ENCODE results near the gene CARNS1. TPM values are rescaled to one million over a fixed set of nuclear protein-coding genes. Genes with fewer than 3 reads are reported as not detected.
"Not testable (repeated sequence)": the region's sequence is repeated elsewhere in the genome, so short reads cannot be mapped to it uniquely, and the experiment has no call there.

The CARNS1 gene
- total RNA-seq, 1 experiment from 2014 or later = not detected

DNA sequence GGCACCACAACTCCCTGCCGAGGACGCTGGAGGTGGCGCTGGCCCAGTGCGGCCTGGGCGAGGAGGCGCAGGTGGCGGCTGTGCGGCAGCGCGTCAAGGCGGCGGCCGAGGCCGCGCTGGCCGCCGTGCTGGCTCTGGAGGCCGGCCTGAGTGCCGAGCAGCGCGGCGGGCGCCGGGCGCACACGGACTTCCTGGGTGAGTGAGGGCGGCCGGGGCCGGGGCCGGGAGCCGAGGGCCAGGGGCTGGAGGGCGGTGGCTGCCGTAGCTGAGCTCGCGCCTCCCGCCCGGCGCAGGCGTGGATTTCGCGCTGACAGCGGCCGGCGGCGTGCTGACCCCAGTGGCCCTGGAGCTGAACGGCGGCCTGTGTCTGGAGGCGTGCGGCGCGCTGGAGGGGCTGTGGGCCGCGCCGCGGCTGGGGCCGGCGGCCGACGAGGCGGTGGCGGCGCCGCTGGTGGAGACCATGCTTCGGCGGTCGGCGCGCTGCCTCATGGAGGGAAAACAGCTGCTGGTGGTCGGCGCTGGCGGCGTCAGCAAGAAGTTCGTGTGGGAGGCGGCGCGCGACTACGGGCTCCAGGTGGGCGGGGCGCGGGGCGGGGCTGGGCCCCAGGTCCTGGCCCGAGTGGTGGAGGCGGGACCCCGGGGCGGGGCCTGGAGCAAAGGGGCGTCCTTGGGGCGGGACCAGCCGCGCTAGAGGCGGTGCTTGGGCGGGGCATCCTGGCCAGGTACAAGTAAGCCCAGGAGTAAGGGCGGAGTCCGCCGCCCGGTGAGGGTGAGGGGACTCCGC lies 5.4 kb downstream of the CARNS1 start:
- in situ Hi-C loops (cut with HindIII; ENCODE audit: low sequenced_read_pairs) = no loop called here
- peak; percentile 96 for DNase-seq (ENCODE audit: low spot score)

- DNase-seq (ENCODE audit: low spot score) = no peak
- in situ Hi-C loops (cut with HindIII; ENCODE audit: low sequenced_read_pairs) = no loop called here
Measured at GRCh38 chr11:67421430-67422031, 6.1 kb downstream of the CARNS1 start.

- in situ Hi-C loops (cut with HindIII; ENCODE audit: low sequenced_read_pairs) = no loop called here
- DNase-seq (ENCODE audit: low spot score) = no peak
Measured at GRCh38 chr11:67422891-67423290, 7.4 kb downstream of the CARNS1 start.

- in situ Hi-C loops (cut with HindIII; ENCODE audit: low sequenced_read_pairs) = no loop called here
- no peak for DNase-seq (ENCODE audit: low spot score)
Measured at GRCh38 chr11:67423466-67423865, 8.0 kb downstream of the CARNS1 start.

GRCh38 chr11:67423891-67424613 lies 8.6 kb downstream of the CARNS1 start:
- in situ Hi-C loops (cut with HindIII; ENCODE audit: low sequenced_read_pairs) = no loop called here
- DNase-seq (ENCODE audit: low spot score) = no peak

DNA sequence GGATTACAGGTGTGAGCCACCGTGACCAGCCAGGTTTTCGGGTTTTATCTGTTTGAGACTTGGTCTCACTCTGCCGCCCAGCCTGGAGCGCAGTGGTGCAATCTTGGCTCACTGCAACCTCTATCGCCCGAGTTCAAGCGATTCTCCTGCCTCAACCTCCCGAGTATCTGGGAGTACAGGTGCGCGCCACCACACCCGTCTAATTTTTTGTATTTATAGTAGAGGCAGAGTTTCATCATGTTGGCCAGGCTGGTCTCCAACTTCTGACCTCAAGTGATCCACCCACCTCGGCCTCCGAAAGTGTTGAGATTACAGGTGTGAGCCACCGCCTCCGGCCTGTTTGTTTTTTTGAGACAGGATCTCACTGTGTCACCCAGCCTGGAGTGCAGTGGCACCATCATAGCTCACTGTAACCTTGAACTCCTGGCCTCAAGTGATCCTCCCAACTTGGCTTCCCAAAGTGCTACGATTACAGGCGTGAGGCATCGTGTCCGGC lies 11.9 kb downstream of the CARNS1 start:
- in situ Hi-C loops (cut with HindIII; ENCODE audit: low sequenced_read_pairs) = not testable (repeated sequence)

DNA sequence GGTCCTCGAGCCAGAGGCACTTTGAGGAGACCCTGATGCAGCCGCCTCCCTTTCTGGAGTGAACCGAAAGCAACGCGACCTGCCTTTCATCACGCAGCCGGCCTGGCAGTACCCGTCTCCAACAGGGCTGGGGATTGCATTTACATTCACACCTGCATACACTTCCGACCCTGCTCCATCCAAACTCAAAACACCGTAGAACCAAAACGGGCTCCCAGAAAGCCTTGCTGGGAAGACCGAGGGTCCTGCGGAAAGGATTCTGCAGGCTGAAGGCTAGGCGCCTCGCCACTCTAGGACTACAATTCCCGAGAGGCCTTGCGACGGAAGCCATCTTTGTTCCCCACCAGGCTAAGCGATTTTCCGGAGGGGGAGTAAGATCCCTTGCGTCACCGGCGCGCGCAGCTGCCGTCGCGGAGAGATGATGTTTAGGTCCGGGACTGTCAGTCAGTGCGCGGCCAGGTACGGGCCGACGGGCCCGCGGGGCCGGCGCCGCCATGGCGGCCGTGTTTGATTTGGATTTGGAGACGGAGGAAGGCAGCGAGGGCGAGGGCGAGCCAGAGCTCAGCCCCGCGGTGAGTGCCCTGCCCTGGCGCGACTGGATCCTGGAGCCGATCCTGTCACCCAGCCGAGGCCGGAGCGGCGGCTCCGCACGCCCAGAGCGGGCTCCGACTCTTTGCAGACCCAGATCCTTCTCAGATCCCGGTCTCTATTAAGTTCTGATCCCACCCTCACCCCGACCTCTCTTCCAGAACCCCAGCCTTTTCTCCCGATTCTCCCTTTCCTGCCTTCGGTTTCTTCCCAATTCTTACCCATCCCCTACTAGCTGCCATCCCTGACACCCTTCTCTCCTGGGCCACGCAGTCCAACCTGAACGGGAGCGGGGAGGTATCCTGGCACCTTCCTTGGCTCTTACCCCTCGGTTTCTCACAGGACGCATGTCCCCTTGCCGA lies 12.8 kb downstream of the CARNS1 start, which contains the start of gene RPS6KB2:
RPS6KB2 (plus strand) TSS at position 443 of the 950 bp plus-strand sequence; CDS start at position 495, 52 bp downstream.
- peak; percentile 98 for DNase-seq (ENCODE audit: low spot score)
- in situ Hi-C loops (cut with HindIII; ENCODE audit: low sequenced_read_pairs) = no loop called here

More for the DNA sequence above, 11.9 kb downstream of the CARNS1 start:
- DNase-seq (ENCODE audit: low spot score) = not testable (repeated sequence)

DNA sequence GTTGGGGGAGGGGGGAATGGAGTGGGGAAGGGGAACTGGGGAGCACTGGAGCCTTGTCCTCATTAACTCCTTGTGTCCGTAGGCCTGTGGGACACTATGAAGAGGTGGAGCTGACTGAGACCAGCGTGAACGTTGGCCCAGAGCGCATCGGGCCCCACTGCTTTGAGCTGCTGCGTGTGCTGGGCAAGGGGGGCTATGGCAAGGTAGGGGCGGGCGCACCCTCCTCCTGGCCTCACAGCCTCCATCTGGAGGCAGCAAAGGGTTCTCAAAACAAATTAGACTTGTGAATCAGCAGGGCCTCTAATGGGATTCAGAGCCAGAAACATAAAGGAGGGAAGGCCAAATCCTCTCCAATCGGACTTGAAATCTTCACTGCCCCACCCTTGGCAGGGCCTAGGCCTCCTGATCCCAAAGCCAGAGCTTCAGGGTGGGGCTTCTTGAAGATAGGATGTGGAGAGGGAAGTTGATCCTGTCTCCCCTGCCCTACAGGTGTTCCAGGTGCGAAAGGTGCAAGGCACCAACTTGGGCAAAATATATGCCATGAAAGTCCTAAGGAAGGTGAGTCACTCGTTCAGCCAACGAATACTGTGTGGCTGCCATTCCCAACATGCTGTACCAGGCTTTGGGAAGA lies 13.7 kb downstream of the CARNS1 start:
- no peak for DNase-seq (ENCODE audit: low spot score)
- in situ Hi-C loops (cut with HindIII; ENCODE audit: low sequenced_read_pairs) = no loop called here

GRCh38 chr11:67429722-67430121 lies 14.2 kb downstream of the CARNS1 start:
- no peak for DNase-seq (ENCODE audit: low spot score)
- in situ Hi-C loops (cut with HindIII; ENCODE audit: low sequenced_read_pairs) = no loop called here

GRCh38 chr11:67431346-67432249 lies 16.1 kb downstream of the CARNS1 start:
- DNase-seq (ENCODE audit: low spot score) = no peak
- in situ Hi-C loops (cut with HindIII; ENCODE audit: low sequenced_read_pairs) = no loop called here

DNA sequence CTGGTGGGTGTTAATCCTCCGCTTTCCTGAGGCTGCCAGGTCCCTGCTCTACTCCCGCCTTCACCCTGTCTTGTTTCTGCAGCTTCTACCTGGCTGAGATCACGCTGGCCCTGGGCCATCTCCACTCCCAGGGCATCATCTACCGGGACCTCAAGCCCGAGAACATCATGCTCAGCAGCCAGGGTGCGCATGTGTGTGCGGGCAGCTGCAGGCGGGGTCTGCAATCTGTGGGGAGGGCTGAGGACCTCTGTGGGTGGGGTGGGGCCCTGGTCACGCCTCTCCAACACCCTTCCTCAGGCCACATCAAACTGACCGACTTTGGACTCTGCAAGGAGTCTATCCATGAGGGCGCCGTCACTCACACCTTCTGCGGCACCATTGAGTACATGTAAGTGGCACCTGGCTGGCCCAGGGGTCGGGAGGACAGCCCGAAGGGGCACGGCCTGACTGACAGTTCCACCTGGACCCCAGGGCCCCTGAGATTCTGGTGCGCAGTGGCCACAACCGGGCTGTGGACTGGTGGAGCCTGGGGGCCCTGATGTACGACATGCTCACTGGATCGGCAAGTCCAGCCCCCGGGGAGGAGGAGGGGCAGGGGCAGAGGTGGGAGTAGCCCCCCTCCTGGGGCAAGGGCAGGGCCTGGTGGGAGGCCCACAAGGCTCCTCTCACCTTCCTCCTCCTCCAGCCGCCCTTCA lies 17.3 kb downstream of the CARNS1 start:
- in situ Hi-C loops (cut with HindIII; ENCODE audit: low sequenced_read_pairs) = no loop called here
- no peak for DNase-seq (ENCODE audit: low spot score)

GRCh38 chr11:67433536-67434394 lies 18.3 kb downstream of the CARNS1 start:
- in situ Hi-C loops (cut with HindIII; ENCODE audit: low sequenced_read_pairs) = no loop called here
- no peak for DNase-seq (ENCODE audit: low spot score)

- in situ Hi-C loops (cut with HindIII; ENCODE audit: low sequenced_read_pairs) = no loop called here
Measured at GRCh38 chr11:67434395-67434881, 19.0 kb downstream of the CARNS1 start.

GRCh38 chr11:67435031-67435726 lies 19.7 kb downstream of the CARNS1 start:
- in situ Hi-C loops (cut with HindIII; ENCODE audit: low sequenced_read_pairs) = no loop called here
- DNase-seq (ENCODE audit: low spot score) = no peak

More at GRCh38 chr11:67434395-67434881, 19.0 kb downstream of the CARNS1 start:
- no peak for DNase-seq (ENCODE audit: low spot score)
